ENCODE data around the gene GIMAP2. TPM values are rescaled to one million over a fixed set of nuclear protein-coding genes. Genes with fewer than 3 reads are reported as not detected.
"Not testable (repeated sequence)": the region's sequence is repeated elsewhere in the genome, so short reads cannot be mapped to it uniquely, and the experiment has no call there.

Gene GIMAP2
- total and polyA plus RNA-seq, 11 donors: 2.1 to 23.5 (median 4.9) TPM

DNA sequence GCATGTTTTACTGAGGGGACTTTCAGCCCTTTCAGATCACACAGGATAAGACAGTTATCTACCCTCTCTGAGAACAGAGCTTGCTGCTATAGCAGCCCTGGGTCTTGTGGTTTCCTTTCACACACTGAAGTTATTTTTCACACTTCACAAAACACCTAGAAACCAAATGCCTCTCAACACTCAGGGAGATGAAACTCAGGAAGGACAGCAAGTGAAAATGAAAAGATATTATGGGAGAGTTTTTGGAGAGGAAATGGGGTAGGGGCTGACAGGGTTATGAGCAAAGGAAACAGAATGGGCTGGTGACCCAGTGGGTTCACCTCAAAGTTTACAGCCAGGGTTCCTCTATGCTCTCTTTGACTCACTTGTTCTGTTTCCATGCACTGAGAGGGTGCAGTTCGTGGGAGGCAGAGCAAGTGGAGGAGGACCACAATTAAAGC lies 17.0 kb upstream of the GIMAP2 start:
- H3K27ac ChIP-seq: peak overlapping the region in 1 of 12 donors; percentile 88
- intact Hi-C loops (cut with DNase I): no loop called here
- no peak for TF ChIP-seq POLR2A (IDR thresholded peaks at IDR 0.05)
- no peak for TF ChIP-seq CTCF (IDR thresholded peaks at IDR 0.05)
- 71 to 80% (median 75%) methylated on average over 1 of the region's 1 CpG for WGBS, 4 donors
- H3K9me3 ChIP-seq: peaks cover 0 to 11% (median 0%) of the 10 kb centered on the region in 12 donors
- DNase-seq: no peak
- ATAC-seq: peak in 1 of 4 donors; percentile 42
- H3K4me1 ChIP-seq: peaks cover 0 to 37% (median 0%) of the 10 kb centered on the region in 12 donors
- H3K4me3 ChIP-seq: no peak overlapping the region
- H3K27me3 ChIP-seq: no peaks in the 10 kb centered on the region
- no peaks in the 10 kb centered on the region for H3K36me3 ChIP-seq

- no peak for ATAC-seq
- DNase-seq: no peak
- intact Hi-C loops (cut with DNase I): no loop called here
- Histone ChIP-seq H3K4me1 (peaks cover 0 to 32% (median 0%) of the 10 kb centered on the region in 12 donors), H3K27ac (peak overlapping the region in 1 of 12 donors; percentile 88), H3K4me3 (no peak overlapping the region), H3K36me3 (no peaks in the 10 kb centered on the region), H3K27me3 (no peaks in the 10 kb centered on the region), H3K9me3 (peaks cover 0 to 11% (median 0%) of the 10 kb centered on the region in 12 donors)
- TF ChIP-seq CTCF (IDR thresholded peaks at IDR 0.05) (no peak), POLR2A (IDR thresholded peaks at IDR 0.05) (no peak)
These were observed 16.5 kb upstream of the GIMAP2 start for GRCh38 chr7:150668977-150669376.

DNA sequence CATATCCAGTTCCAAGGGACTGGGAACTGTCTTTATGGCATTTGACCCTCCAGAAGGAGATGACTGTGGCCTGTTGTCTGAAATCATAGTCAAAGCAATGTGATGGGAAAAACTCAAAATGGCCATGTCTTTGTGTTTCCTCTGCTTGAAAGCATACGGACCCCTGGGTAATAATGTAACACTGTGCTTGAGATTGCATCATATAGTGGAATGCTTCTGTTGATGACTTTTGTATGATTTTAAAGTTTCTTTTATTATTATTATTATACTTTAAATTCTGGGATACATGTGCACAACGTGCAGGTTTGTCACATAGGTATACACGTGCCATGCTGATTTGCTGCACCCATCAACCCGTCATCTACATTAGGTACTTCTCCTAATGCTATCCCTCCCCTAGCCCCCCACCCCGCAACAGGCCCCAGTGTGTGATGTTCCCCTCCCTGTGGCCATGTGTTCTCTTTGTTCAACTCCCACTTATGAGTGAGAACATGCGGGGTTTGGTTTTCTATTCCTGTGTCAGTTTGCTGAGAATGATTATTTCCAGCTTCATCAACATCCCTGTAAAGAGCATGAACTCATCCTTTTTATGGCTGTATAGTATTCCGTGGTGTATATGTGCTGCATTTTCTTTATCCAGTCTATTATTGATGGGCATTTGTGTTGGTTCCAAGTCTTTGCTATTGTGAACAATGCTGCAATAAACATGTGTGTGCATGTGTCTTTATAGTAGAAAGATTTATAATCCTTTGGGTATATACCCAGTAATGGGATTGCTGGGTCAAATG lies 13.5 kb upstream of the GIMAP2 start:
- Histone ChIP-seq H3K9me3 (peaks cover 0 to 11% (median 0%) of the 10 kb centered on the region in 12 donors), H3K4me1 (peaks cover 0 to 24% (median 4%) of the 10 kb centered on the region in 12 donors)
- 92 to 95% (median 93%) methylated on average over 7 of the region's 7 CpGs for WGBS, 4 donors
- H3K4me3 ChIP-seq; H3K27me3 ChIP-seq; DNase-seq; intact Hi-C loops (cut with DNase I); H3K36me3 ChIP-seq; ATAC-seq; H3K27ac ChIP-seq: not testable (repeated sequence)

DNA sequence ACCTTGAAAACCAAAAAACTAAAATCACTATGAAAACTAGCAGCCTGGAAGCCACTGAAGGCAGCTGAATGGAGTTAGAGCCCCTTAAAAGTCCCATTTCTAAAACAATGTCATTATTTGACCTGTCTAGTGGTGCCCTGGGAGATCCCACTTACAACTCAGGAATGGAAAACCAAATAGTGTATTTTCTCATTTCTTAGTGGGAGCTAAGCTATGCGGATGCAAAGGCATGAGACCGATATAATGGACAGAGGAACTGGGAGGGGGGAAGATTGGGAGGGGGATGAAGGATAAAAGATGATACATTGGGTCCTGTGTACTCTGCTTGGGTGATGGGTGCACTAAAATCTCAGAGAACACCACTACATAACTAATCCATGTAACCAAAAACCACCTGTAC lies 9.8 kb upstream of the GIMAP2 start:
- intact Hi-C loops (cut with DNase I): loop anchor here in 2 of 10 donors (5.0 kb wide), 2 partner anchors 42 to 43 kb away; partner anchors contain the start of genes GIMAP1 (in 1 of the 2) and GIMAP6 (in 1 of the 2)
- TF ChIP-seq CTCF (IDR thresholded peaks at IDR 0.05) (no peak), POLR2A (IDR thresholded peaks at IDR 0.05) (no peak)
- Histone ChIP-seq H3K9me3 (no peaks in the 10 kb centered on the region), H3K4me3 (peak overlapping the region in 2 of 12 donors; percentile 5 to 34), H3K27ac (peak overlapping the region; percentile 53 to 94 (median 70)), H3K36me3 (no peaks in the 10 kb centered on the region), H3K27me3 (no peaks in the 10 kb centered on the region), H3K4me1 (peaks cover 0 to 40% (median 7%) of the 10 kb centered on the region in 12 donors)
- no peak for ATAC-seq
- WGBS, 4 donors: 55 to 68% (median 59%) methylated on average over 2 of the region's 2 CpGs
- DNase-seq: no peak

- not testable (repeated sequence) for DNase-seq, H3K9me3 ChIP-seq, H3K36me3 ChIP-seq, H3K27me3 ChIP-seq
- peak in 3 of 4 donors; percentile 45 to 64 (median 63) for ATAC-seq
- peak overlapping the region; percentile 53 to 94 (median 70) for H3K27ac ChIP-seq
- peak overlapping the region in 3 of 12 donors; percentile 5 to 34 (median 15) for H3K4me3 ChIP-seq
- peaks cover 0 to 40% (median 7%) of the 10 kb centered on the region in 12 donors for H3K4me1 ChIP-seq
- intact Hi-C loops (cut with DNase I): loop anchor here in 2 of 10 donors (5.0 kb wide), 2 partner anchors 41 to 44 kb away; partner anchors contain the start of genes GIMAP1 (in 1 of the 2) and GIMAP6 (in 1 of the 2)
These were observed 9.2 kb upstream of the GIMAP2 start for GRCh38 chr7:150676276-150676675.

GRCh38 chr7:150676854-150677253 lies 8.7 kb upstream of the GIMAP2 start:
- H3K36me3 ChIP-seq, DNase-seq, H3K9me3 ChIP-seq, H3K27me3 ChIP-seq: not testable (repeated sequence)
- H3K4me3 ChIP-seq: peak overlapping the region in 2 of 12 donors; percentile 15 to 34
- ATAC-seq: peak in 3 of 4 donors; percentile 61 to 90 (median 61)
- intact Hi-C loops (cut with DNase I): loop anchor here in 2 of 10 donors (5.0 kb wide), 2 partner anchors 40 to 45 kb away; partner anchors contain the start of genes GIMAP1 (in 1 of the 2) and GIMAP6 (in 1 of the 2)
- 42 to 56% (median 47%) methylated on average over 3 of the region's 3 CpGs for WGBS, 4 donors
- peak overlapping the region; percentile 49 to 94 (median 71) for H3K27ac ChIP-seq
- peaks cover 0 to 40% (median 7%) of the 10 kb centered on the region in 12 donors for H3K4me1 ChIP-seq

DNA sequence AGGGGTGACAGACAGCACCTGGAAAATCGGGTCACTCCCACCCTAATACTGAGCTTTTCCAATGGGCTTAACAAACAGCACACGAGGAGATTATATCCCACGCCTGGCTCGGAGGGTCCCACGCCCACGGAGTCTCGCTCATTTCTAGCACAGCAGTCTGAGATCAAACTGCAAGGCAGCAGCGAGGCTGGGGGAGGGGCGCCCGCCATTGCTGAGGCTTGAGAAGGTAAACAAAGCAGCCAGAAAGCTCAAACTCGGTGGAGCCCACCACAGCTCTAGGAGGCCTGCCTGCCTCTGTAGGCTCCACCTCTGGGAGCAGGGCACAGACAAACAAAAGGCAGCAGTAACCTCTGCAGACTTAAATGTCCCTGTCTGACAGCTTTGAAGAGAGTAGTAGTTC lies 6.9 kb upstream of the GIMAP2 start:
- H3K4me3 ChIP-seq, H3K36me3 ChIP-seq, DNase-seq, H3K9me3 ChIP-seq, ATAC-seq, H3K27me3 ChIP-seq: not testable (repeated sequence)
- peak overlapping the region in 5 of 12 donors; percentile 5 to 94 (median 58) for H3K27ac ChIP-seq
- peaks cover 0 to 46% (median 7%) of the 10 kb centered on the region in 12 donors for H3K4me1 ChIP-seq
- WGBS, 4 donors: 80 to 87% (median 86%) methylated on average over 11 of the region's 11 CpGs
- intact Hi-C loops (cut with DNase I): loop anchor here in 2 of 10 donors (5.0 kb wide), 2 partner anchors 39 to 46 kb away; partner anchors contain the start of genes GIMAP1 (in 1 of the 2) and GIMAP6 (in 1 of the 2)
